Mesendoderm (in vitro differentiated cells): ENCODE data around the gene TBX5.

ENCODE experiments used
- DNase-seq: peaks from one replicate; pipeline ENCODE4 v3.0.0; 2013
- H2AK5ac ChIP-seq: 2 replicates; pipeline ENCODE4 v1.6.1; 2013; ENCODE audit warnings: low read length, inconsistent platforms
- H2BK120ac ChIP-seq: 2 replicates; pipeline ENCODE4 v1.6.1; 2013; ENCODE audit warnings: low read depth, mild to moderate bottlenecking, low read length, moderate library complexity, mixed read lengths
- H2BK15ac ChIP-seq: replicated peaks from 2 replicates; pipeline ENCODE4 v1.6.1; 2013; ENCODE audit warnings: low read depth, mild to moderate bottlenecking, moderate library complexity
- H2BK5ac ChIP-seq: 2 replicates; pipeline ENCODE4 v1.6.1; 2013; ENCODE audit warnings: low read length, inconsistent platforms
- H3K18ac ChIP-seq: 2 replicates; pipeline ENCODE4 v1.6.1; 2013; ENCODE audit warnings: mild to moderate bottlenecking, low read length, mixed read lengths
- H3K23ac ChIP-seq: one replicate; pipeline ENCODE4 v1.6.1; 2013; ENCODE audit warnings: low read length
- H3K27ac ChIP-seq: 2 replicates; pipeline ENCODE4 v1.5.1; 2013; ENCODE audit warnings: low read depth, mild to moderate bottlenecking, inconsistent platforms, low read length, moderate library complexity
- H3K27me3 ChIP-seq: 2 replicates; pipeline ENCODE4 v1.6.1; 2013; ENCODE audit warnings: low read length, control low read depth, mild to moderate bottlenecking, inconsistent platforms; ENCODE audit not compliant: insufficient read depth, poor library complexity
- H3K36me3 ChIP-seq: 2 replicates; pipeline ENCODE4 v1.6.1; 2013; ENCODE audit warnings: low read length, inconsistent platforms; ENCODE audit not compliant: control insufficient read depth, insufficient read depth
- H3K4ac ChIP-seq: one replicate; pipeline ENCODE4 v1.6.1; 2013; ENCODE audit warnings: low read depth, mild to moderate bottlenecking, low read length, moderate library complexity
- H3K4me1 ChIP-seq: 2 replicates; pipeline ENCODE4 v1.6.1; 2013; ENCODE audit warnings: low read depth, low read length, inconsistent platforms; ENCODE audit not compliant: control insufficient read depth
- H3K4me2 ChIP-seq: 2 replicates; pipeline ENCODE4 v1.6.1; 2013; ENCODE audit warnings: low read length
- H3K4me3 ChIP-seq: 2 replicates; pipeline ENCODE4 v1.5.1; 2013; ENCODE audit warnings: mild to moderate bottlenecking, low read length
- H3K56ac ChIP-seq: one replicate; pipeline ENCODE4 v1.6.1; 2013; ENCODE audit warnings: low read length
- H3K79me1 ChIP-seq: 2 replicates; pipeline ENCODE4 v1.6.1; 2013; ENCODE audit warnings: low read length, inconsistent platforms
- H3K79me2 ChIP-seq: 2 replicates; pipeline ENCODE4 v1.6.1; 2013; ENCODE audit warnings: mild to moderate bottlenecking, low read length; ENCODE audit not compliant: control insufficient read depth, insufficient read depth
- H3K9ac ChIP-seq: 2 replicates; pipeline ENCODE4 v1.6.1; 2013; ENCODE audit warnings: low read length, inconsistent platforms
- H4K5ac ChIP-seq: one replicate; pipeline ENCODE4 v1.6.1; 2013; ENCODE audit warnings: low read length
- H4K8ac ChIP-seq: one replicate; pipeline ENCODE4 v1.6.1; 2013; ENCODE audit warnings: low read depth, mild to moderate bottlenecking, control low read depth, low read length, moderate library complexity
- WGBS: extraction: QIAGEN DNeasy Blood & Tissue Kit; methylation state at CpG from one replicate; pipeline ENCODE4 v1.1.7; 2013; ENCODE audit warnings: low lambda C conversion rate, missing lambda C conversion rate; ENCODE audit not compliant: insufficient coverage; ENCODE audit errors: extremely low coverage; 5-methylcytosine and 5-hydroxymethylcytosine counted together

The TBX5 gene

DNA sequence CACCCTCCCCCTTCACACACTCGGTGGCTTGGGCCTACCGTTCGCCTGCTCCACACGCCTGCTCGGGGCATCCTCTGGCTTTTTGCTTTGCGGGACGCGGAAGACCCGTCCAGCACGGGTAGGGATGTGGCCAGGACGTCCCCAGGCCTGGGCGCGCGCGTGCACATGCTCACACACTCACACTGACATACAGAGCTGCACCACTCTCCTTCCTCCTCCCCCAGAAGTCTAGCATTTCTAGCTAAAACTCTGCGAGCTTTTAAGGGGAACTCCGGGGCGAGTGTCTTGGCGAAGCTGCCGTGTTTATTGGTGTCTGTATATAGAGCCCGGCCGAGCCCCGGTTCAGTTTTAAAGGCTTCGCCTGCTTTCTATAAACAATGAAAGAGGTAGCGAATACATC is 5.0 kb downstream of the TBX5 start:
- no peaks in the 10 kb centered on the region for H3K79me1 ChIP-seq
- no peak overlapping the region for H3K4ac ChIP-seq
- H2BK5ac ChIP-seq: no peak overlapping the region
- no peak overlapping the region for H3K23ac ChIP-seq
- DNase-seq: peak; percentile 47
- H3K27ac ChIP-seq: no peak overlapping the region
- H3K36me3 ChIP-seq: no peaks in the 10 kb centered on the region
- WGBS: no CpG with 5 or more reads among the region's 25 CpGs
- peaks cover 86% of the 10 kb centered on the region for H3K27me3 ChIP-seq
- no peak overlapping the region for H3K9ac ChIP-seq
- no peak overlapping the region for H3K4me3 ChIP-seq
- peaks cover 5% of the 10 kb centered on the region for H3K4me1 ChIP-seq
- peak overlapping the region; percentile 3 for H3K4me2 ChIP-seq
- H4K8ac ChIP-seq: no peak overlapping the region
- no peaks in the 10 kb centered on the region for H3K79me2 ChIP-seq
- no peak overlapping the region for H3K18ac ChIP-seq
- H2AK5ac ChIP-seq: no peak overlapping the region
- H4K5ac ChIP-seq: no peak overlapping the region
- no peak overlapping the region for H2BK15ac ChIP-seq
- H3K56ac ChIP-seq: peak overlapping the region; percentile 17
- H2BK120ac ChIP-seq: no peak overlapping the region

GRCh38 chr12:114400361-114400811 is 5.6 kb downstream of the TBX5 start:
- Histone ChIP-seq H3K56ac (no peak overlapping the region), H3K27me3 (peaks cover 86% of the 10 kb centered on the region), H3K4me2 (peak overlapping the region; percentile 6), H3K9ac (no peak overlapping the region), H2AK5ac (no peak overlapping the region), H2BK120ac (no peak overlapping the region), H2BK15ac (no peak overlapping the region), H3K4me3 (no peak overlapping the region), H3K79me1 (no peaks in the 10 kb centered on the region), H3K18ac (no peak overlapping the region), H4K5ac (no peak overlapping the region), H2BK5ac (no peak overlapping the region), H4K8ac (no peak overlapping the region), H3K27ac (no peak overlapping the region), H3K36me3 (no peaks in the 10 kb centered on the region), H3K23ac (no peak overlapping the region), H3K4ac (no peak overlapping the region), H3K4me1 (peaks cover 7% of the 10 kb centered on the region), H3K79me2 (no peaks in the 10 kb centered on the region)
- no CpG with 5 or more reads among the region's 31 CpGs for WGBS
- peak; percentile 69 for DNase-seq

- H3K4me3 ChIP-seq: no peak overlapping the region
- no peak overlapping the region for H3K9ac ChIP-seq
- H4K8ac ChIP-seq: no peak overlapping the region
- H4K5ac ChIP-seq: no peak overlapping the region
- H3K36me3 ChIP-seq: no peaks in the 10 kb centered on the region
- no peak overlapping the region for H2BK120ac ChIP-seq
- H2BK15ac ChIP-seq: no peak overlapping the region
- DNase-seq: peak; percentile 97
- H3K27ac ChIP-seq: no peak overlapping the region
- no peak overlapping the region for H3K4ac ChIP-seq
- peaks cover 7% of the 10 kb centered on the region for H3K4me1 ChIP-seq
- H3K27me3 ChIP-seq: peaks cover 86% of the 10 kb centered on the region
- no peaks in the 10 kb centered on the region for H3K79me2 ChIP-seq
- no CpG with 5 or more reads among the region's 30 CpGs for WGBS
- H3K79me1 ChIP-seq: no peaks in the 10 kb centered on the region
- no peak overlapping the region for H3K56ac ChIP-seq
- H3K4me2 ChIP-seq: peak overlapping the region; percentile 7
- no peak overlapping the region for H2BK5ac ChIP-seq
- H3K18ac ChIP-seq: no peak overlapping the region
- no peak overlapping the region for H2AK5ac ChIP-seq
- H3K23ac ChIP-seq: no peak overlapping the region
Measured at GRCh38 chr12:114399664-114400211, 6.2 kb downstream of the TBX5 start.

DNA sequence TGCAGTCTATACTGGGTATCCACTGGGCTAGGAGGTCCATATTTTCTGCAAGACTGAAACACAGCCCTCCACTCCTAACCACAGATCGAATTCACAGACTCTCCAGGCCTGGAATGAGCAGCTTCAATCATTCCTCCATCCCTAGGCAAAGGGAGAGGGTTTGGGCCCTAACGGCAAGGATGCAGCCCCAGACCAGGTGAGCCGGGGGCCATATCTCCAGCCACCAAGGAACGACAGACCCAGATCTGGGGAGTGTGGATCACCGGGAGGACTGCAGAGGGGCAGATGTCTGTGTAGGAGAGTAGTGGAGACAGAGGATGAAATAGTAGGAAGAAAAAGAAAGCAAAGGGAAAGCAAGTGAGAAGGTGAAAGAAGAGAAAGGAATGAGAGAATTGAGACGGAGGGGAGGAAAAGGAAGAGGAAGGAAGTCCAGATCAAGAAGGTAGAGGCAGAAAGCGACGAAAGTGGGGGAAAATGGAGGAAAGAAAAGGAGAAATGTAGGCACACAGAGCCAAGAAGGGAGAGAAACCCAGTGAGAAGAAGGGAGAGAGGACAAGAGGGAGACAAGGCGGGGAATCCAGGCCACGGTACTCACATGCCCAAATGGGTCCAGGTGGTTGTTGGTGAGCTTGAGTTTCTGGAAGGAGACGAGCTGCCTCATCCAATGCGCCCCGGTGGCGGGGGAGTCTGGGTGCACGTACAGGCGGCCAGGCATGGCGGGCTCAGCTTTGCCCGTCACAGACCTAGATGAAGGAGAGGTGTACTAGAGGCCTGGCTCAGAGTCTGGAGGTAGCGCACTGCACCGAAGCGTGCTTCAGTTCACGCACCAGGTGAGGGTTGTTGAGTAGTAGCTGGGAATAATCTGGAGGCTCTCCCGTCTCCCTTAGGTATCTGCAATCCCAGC is 7.7 kb downstream of the TBX5 start:
- Histone ChIP-seq H3K18ac (no peak overlapping the region), H2BK15ac (no peak overlapping the region), H2BK5ac (no peak overlapping the region), H3K9ac (no peak overlapping the region), H3K27me3 (peaks cover 77% of the 10 kb centered on the region), H3K79me1 (no peaks in the 10 kb centered on the region), H3K56ac (no peak overlapping the region), H4K5ac (no peak overlapping the region), H3K23ac (peak overlapping the region; percentile 31), H3K79me2 (no peaks in the 10 kb centered on the region), H2AK5ac (no peak overlapping the region), H3K4me3 (no peak overlapping the region), H3K4ac (no peak overlapping the region), H3K27ac (no peak overlapping the region), H3K36me3 (no peaks in the 10 kb centered on the region), H4K8ac (no peak overlapping the region), H3K4me1 (peaks cover 7% of the 10 kb centered on the region), H3K4me2 (no peak overlapping the region), H2BK120ac (no peak overlapping the region)
- peak; percentile 7 for DNase-seq
- WGBS: no CpG with 5 or more reads among the region's 23 CpGs

GRCh38 chr12:114396869-114397719 is 8.8 kb downstream of the TBX5 start:
- Histone ChIP-seq H2BK15ac (no peak overlapping the region), H3K36me3 (no peaks in the 10 kb centered on the region), H2BK120ac (no peak overlapping the region), H3K18ac (no peak overlapping the region), H3K4me1 (peaks cover 7% of the 10 kb centered on the region), H3K56ac (no peak overlapping the region), H2AK5ac (no peak overlapping the region), H3K9ac (no peak overlapping the region), H3K79me2 (no peaks in the 10 kb centered on the region), H3K27ac (no peak overlapping the region), H3K4ac (no peak overlapping the region), H4K8ac (no peak overlapping the region), H3K23ac (no peak overlapping the region), H3K4me2 (no peak overlapping the region), H3K4me3 (no peak overlapping the region), H4K5ac (no peak overlapping the region), H2BK5ac (no peak overlapping the region), H3K27me3 (peaks cover 69% of the 10 kb centered on the region), H3K79me1 (no peaks in the 10 kb centered on the region)
- DNase-seq: peak; percentile 14
- no CpG with 5 or more reads among the region's 19 CpGs for WGBS
